GM12878 (cell line): ENCODE data around the gene SLC47A2. TPM values are rescaled to one million over a fixed set of nuclear protein-coding genes. Genes with fewer than 3 reads are reported as not detected.

Experiments used
- ATAC-seq: fragments of 200-7000 bp; cut with Tn5 transposase; 3 replicates; pipeline ENCODE4 v1.9.1; 2020; ENCODE audit warnings: mild to moderate bottlenecking, moderate library complexity
- BruUV-seq: library from RNA; stranded (reverse); fragments of 400-500 nt; replicated peaks from 2 replicates; lab custom pipeline; 2021; lab: Mats Ljungman, UMichigan
- CTCF ChIA-PET: fragments of 300-600 bp; sonication (Branson Sonifier 250); formaldehyde crosslinking; extraction: SDS; loops from one replicate; lab custom pipeline; 2021; ENCODE audit warnings: inconsistent platforms; lab: Yijun Ruan, JAX
- POLR2A ChIA-PET: fragments of 350-600 bp; formaldehyde crosslinking; extraction: SDS; loops from one replicate; lab custom pipeline; 2021; ENCODE audit warnings: inconsistent platforms; lab: Charles Lee
- RAD21 ChIA-PET: fragments of 300-600 bp; sonication (Branson Sonifier 250); formaldehyde crosslinking; loops from one replicate; lab custom pipeline; 2023; ENCODE audit warnings: antibody characterized with exemption; ENCODE audit not compliant: unreplicated experiment; lab: Charles Lee
- SMC1A ChIA-PET: fragments of 300-600 bp; sonication (Branson Sonifier 250); formaldehyde crosslinking; loops from one replicate; lab custom pipeline; 2023; ENCODE audit not compliant: unreplicated experiment, uncharacterized antibody; lab: Charles Lee
- DNase-seq: peaks from one replicate; pipeline ENCODE4 v3.0.0-alpha.2; 2011; ENCODE audit warnings: low read depth, low spot score
- FAIRE-seq: peaks from 3 replicates; lab custom pipeline; 2011; peaks lifted over from hg19 to GRCh38; lab: Jason Lieb, UNC
- H2AFZ ChIP-seq: 2 replicates; pipeline ENCODE4 v1.6.0; 2011; ENCODE audit warnings: low read depth, low read length, control low read depth; ENCODE audit not compliant: control insufficient read depth
- H3K27ac ChIP-seq: 2 replicates; pipeline ENCODE4 v1.5.1; 2011; ENCODE audit warnings: control low read depth; ENCODE audit not compliant: control insufficient read depth, insufficient read depth
- H3K27me3 ChIP-seq, 2 experiments: replicated peaks in 1 of 2; 2 replicates each; pipeline versions ENCODE4 v1.6.0 to v1.6.1; 2011; ENCODE audit warnings: low read length in 1 of 2; ENCODE audit not compliant: control insufficient read depth in 2 of 2, insufficient read depth in 2 of 2
- H3K36me3 ChIP-seq, 2 experiments: 2 replicates each; pipeline ENCODE4 v1.5.1; 2011; ENCODE audit warnings: low read length in 1 of 2; ENCODE audit not compliant: control insufficient read depth in 2 of 2, insufficient read depth in 2 of 2
- H3K4me1 ChIP-seq: 2 replicates; pipeline ENCODE4 v1.6.1; 2011; ENCODE audit warnings: mild to moderate bottlenecking, low read length, moderate library complexity, mixed read lengths; ENCODE audit not compliant: control insufficient read depth, insufficient read depth
- H3K4me2 ChIP-seq: 2 replicates; pipeline ENCODE4 v1.6.0; 2011; ENCODE audit warnings: control low read depth; ENCODE audit not compliant: control insufficient read depth, insufficient read depth
- H3K4me3 ChIP-seq: fragments of 200-600 bp; sonication (generic); 2 replicates; pipeline ENCODE4 v1.5.1; 2016
- H3K79me2 ChIP-seq: 2 replicates; pipeline ENCODE4 v1.6.0; 2011; ENCODE audit warnings: low read length; ENCODE audit not compliant: control insufficient read depth, insufficient read depth
- H3K9ac ChIP-seq: 2 replicates; pipeline ENCODE4 v1.8.0; 2011; ENCODE audit warnings: low read length, control low read depth, mixed read lengths; ENCODE audit not compliant: control insufficient read depth, insufficient read depth
- H3K9me3 ChIP-seq: replicated peaks from 3 replicates; pipeline ENCODE4 v1.5.1; 2011; ENCODE audit warnings: mild to moderate bottlenecking, low read length; ENCODE audit not compliant: control insufficient read depth, insufficient read depth
- H4K20me1 ChIP-seq: 2 replicates; pipeline ENCODE4 v1.6.0; 2011; ENCODE audit not compliant: control insufficient read depth, insufficient read depth
- CREM ChIP-seq: IDR thresholded peaks from 2 replicates; pipeline ENCODE4 v1.6.1; 2014; ENCODE audit warnings: antibody characterized with exemption, low read depth
- EGR1 ChIP-seq, 2 experiments: IDR thresholded peaks; 1 replicate in 1 of 2; 2 replicates in 1 of 2; pipeline ENCODE4 v1.6.1; 2011 to 2012; ENCODE audit warnings: low read depth in 2 of 2, low read length in 2 of 2, borderline replicate concordance in 1 of 2, mild to moderate bottlenecking in 1 of 2, moderate library complexity in 1 of 2
- ESRRA ChIP-seq: IDR thresholded peaks from 2 replicates; pipeline ENCODE4 v1.6.1; 2012; ENCODE audit warnings: mild to moderate bottlenecking, low read length, improper control_type of control experiment
- JUNB ChIP-seq: IDR thresholded peaks from 2 replicates; pipeline ENCODE4 v1.6.1; 2016; ENCODE audit warnings: antibody characterized with exemption, mild to moderate bottlenecking
- MXI1 ChIP-seq: fragments of 150-350 bp; IDR thresholded peaks from 2 replicates; pipeline ENCODE4 v1.6.1; 2011; ENCODE audit warnings: low read depth, mild to moderate bottlenecking, inconsistent platforms, low read length, improper control_type of control experiment
- PAX8 ChIP-seq: fragments of 450-650 bp; IDR thresholded peaks from 2 replicates; pipeline ENCODE4 v1.6.1; 2017; ENCODE audit warnings: mild to moderate bottlenecking, moderate library complexity
- POLR2AphosphoS2 ChIP-seq: IDR thresholded peaks from 2 replicates; pipeline ENCODE4 v1.6.1; 2011; ENCODE audit warnings: low read depth, mild to moderate bottlenecking, low read length, improper control_type of control experiment, moderate library complexity
- ZBED1 ChIP-seq: IDR thresholded peaks from 2 replicates; pipeline ENCODE4 v1.6.1; 2016; ENCODE audit warnings: borderline replicate concordance
- WGBS: methylation state at CpG from one replicate; pipeline ENCODE4 v1.1.6; 2016; ENCODE audit warnings: low lambda C conversion rate; ENCODE audit not compliant: insufficient replicate concordance, insufficient coverage; ENCODE audit errors: missing lambda C conversion rate; 5-methylcytosine and 5-hydroxymethylcytosine counted together
- in situ Hi-C: fragments of 300-500 bp; cut with MboI; formaldehyde crosslinking; loops from 9 replicates; pipeline ENCODE4 v1.14.3; 2018; ENCODE audit warnings: mixed read lengths
- intact Hi-C: fragments of 100-400 bp; cut with micrococcal nuclease; formaldehyde crosslinking; loops from one replicate; pipeline ENCODE4 v1.14.2; 2022; ENCODE audit not compliant: unreplicated experiment
- polyA plus RNA-seq, 11 experiments: library from polyadenylated mRNA; depleted of rRNA in 4 of 11; unstranded in 6 of 11; stranded (reverse) in 5 of 11; fragments of >200 nt; fragmentation: Nextera tagmentation in 4 of 11; fragmentation: Illumina TruSeq in 1 of 11; extraction: Ambion mirVana in 4 of 11; extraction: Trizol in 1 of 11; gene quantifications; 1 replicate in 1 of 11; 2 replicates in 10 of 11; pipeline versions ENCODE4 v1.2.1 to v1.2.3, GENCODE V29; 2011 to 2016; ENCODE audit warnings: inconsistent platforms in 2 of 11, missing spikeins in 2 of 11, low read depth in 1 of 11
- total RNA-seq, 4 experiments: library from RNA; depleted of rRNA in 3 of 4; stranded (reverse); fragments of >200 nt in 3 of 4; fragmentation: Illumina TruSeq in 1 of 4; extraction: Trizol in 1 of 4; gene quantifications; 2 replicates each; pipeline versions ENCODE4 v1.2.1 to v1.2.3, GENCODE V29; 2013 to 2021
- TF ChIP-seq, protein P1 (sequence below): fragments of 450-650 bp; IDR thresholded peaks from 2 replicates; pipeline ENCODE4 v1.6.1; 2016; ENCODE audit warnings: mild to moderate bottlenecking, moderate library complexity, borderline replicate concordance
- TF ChIP-seq, protein P2 (sequence below): fragments of 450-650 bp; IDR thresholded peaks from 2 replicates; pipeline ENCODE4 v1.6.1; 2017; ENCODE audit warnings: antibody characterized with exemption, mild to moderate bottlenecking, moderate library complexity
- TF ChIP-seq, protein P3 (sequence below): fragments of 450-650 bp; IDR thresholded peaks from 2 replicates; pipeline ENCODE4 v1.6.1; 2017; ENCODE audit warnings: borderline replicate concordance
- TF ChIP-seq, protein P4 (sequence below): fragments of 450-650 bp; IDR thresholded peaks from 2 replicates; pipeline ENCODE4 v1.6.1; 2017; ENCODE audit warnings: mild to moderate bottlenecking, low read depth, inconsistent platforms; ENCODE audit not compliant: poor library complexity, severe bottlenecking

The SLC47A2 gene
- total and polyA plus RNA-seq, 10 of the 15 experiments (the other 5 are each of a cell fraction or from before 2014, with no cell fraction given), result not detected

DNA sequence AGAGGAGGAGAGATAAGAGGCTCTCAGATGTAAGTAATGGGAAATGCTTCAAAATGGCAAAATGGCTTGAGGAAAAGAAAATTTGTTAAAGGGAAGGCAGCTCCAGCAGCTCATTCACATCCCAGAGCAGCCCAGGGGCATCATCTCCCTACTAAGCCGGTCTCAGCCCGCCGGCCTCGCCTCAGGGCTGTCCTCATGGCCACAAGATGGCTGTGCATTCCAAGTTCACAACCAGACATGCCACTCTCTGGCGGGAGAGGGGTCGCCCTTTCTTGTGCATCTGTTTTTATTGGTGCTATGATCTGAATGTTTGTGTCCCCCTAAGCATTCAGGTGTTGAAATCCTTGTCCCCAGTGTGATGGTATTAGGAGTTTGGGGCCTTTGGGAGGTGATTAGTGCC is 13.5 kb upstream of the SLC47A2 start (continued):
- TF ChIP-seq, protein P1, sequence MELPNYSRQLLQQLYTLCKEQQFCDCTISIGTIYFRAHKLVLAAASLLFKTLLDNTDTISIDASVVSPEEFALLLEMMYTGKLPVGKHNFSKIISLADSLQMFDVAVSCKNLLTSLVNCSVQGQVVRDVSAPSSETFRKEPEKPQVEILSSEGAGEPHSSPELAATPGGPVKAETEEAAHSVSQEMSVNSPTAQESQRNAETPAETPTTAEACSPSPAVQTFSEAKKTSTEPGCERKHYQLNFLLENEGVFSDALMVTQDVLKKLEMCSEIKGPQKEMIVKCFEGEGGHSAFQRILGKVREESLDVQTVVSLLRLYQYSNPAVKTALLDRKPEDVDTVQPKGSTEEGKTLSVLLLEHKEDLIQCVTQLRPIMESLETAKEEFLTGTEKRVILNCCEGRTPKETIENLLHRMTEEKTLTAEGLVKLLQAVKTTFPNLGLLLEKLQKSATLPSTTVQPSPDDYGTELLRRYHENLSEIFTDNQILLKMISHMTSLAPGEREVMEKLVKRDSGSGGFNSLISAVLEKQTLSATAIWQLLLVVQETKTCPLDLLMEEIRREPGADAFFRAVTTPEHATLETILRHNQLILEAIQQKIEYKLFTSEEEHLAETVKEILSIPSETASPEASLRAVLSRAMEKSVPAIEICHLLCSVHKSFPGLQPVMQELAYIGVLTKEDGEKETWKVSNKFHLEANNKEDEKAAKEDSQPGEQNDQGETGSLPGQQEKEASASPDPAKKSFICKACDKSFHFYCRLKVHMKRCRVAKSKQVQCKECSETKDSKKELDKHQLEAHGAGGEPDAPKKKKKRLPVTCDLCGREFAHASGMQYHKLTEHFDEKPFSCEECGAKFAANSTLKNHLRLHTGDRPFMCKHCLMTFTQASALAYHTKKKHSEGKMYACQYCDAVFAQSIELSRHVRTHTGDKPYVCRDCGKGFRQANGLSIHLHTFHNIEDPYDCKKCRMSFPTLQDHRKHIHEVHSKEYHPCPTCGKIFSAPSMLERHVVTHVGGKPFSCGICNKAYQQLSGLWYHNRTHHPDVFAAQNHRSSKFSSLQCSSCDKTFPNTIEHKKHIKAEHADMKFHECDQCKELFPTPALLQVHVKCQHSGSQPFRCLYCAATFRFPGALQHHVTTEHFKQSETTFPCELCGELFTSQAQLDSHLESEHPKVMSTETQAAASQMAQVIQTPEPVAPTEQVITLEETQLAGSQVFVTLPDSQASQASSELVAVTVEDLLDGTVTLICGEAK, result no peak
- TF ChIP-seq, protein P2, sequence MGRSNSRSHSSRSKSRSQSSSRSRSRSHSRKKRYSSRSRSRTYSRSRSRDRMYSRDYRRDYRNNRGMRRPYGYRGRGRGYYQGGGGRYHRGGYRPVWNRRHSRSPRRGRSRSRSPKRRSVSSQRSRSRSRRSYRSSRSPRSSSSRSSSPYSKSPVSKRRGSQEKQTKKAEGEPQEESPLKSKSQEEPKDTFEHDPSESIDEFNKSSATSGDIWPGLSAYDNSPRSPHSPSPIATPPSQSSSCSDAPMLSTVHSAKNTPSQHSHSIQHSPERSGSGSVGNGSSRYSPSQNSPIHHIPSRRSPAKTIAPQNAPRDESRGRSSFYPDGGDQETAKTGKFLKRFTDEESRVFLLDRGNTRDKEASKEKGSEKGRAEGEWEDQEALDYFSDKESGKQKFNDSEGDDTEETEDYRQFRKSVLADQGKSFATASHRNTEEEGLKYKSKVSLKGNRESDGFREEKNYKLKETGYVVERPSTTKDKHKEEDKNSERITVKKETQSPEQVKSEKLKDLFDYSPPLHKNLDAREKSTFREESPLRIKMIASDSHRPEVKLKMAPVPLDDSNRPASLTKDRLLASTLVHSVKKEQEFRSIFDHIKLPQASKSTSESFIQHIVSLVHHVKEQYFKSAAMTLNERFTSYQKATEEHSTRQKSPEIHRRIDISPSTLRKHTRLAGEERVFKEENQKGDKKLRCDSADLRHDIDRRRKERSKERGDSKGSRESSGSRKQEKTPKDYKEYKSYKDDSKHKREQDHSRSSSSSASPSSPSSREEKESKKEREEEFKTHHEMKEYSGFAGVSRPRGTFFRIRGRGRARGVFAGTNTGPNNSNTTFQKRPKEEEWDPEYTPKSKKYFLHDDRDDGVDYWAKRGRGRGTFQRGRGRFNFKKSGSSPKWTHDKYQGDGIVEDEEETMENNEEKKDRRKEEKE, result no peak
- TF ChIP-seq PAX8 (no peak), JUNB (no peak)
- TF ChIP-seq, all 136 proteins: peak for 0

DNA sequence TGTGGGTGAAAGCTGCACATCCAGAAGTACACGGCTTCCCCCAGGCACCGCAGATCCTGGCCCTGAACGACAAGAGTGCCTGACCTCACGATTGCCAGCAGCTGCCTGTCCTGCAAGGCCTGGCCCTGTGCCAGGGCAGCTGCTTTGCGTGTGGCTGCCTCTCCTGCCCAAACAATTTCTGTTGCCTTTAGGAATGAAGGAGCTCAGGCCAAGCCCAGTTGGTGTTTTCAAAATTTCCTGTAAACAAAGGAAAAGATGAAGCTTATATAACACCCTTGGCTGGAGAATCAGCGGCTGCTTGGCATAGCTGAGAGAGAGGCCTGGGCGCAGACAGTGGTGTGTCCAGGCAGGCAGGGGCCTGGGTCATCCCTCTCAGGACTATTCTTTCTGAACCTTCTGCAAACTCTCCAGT is 11.7 kb upstream of the SLC47A2 start:
- WGBS, result 34% methylated on average over 7 of the region's 7 CpGs
- ATAC-seq, result no peak
- intact Hi-C loops (no loop called here), in situ Hi-C loops (no loop called here)
- Histone ChIP-seq H3K9me3 (no peaks in the 10 kb centered on the region), H3K79me2 (no peaks in the 10 kb centered on the region), H3K4me1 (no peaks in the 10 kb centered on the region), H4K20me1 (no peaks in the 10 kb centered on the region), H3K27me3 (peaks cover 0 to 2% of the 10 kb centered on the region in 2 experiments; a peak in 1 of 4 replicates), H3K4me2 (no peak overlapping the region), H3K27ac (no peak overlapping the region), H3K9ac (no peak overlapping the region), H2AFZ (no peak overlapping the region), H3K4me3 (no peak overlapping the region), H3K36me3 (no peaks in the 10 kb centered on the region)
- ChIA-PET CTCF (interaction anchor here (0.5 kb wide), 1 partner anchor 581 kb away, joined by 3 read pairs; no protein-coding TSS in a partner anchor), RAD21 (no interaction called here), SMC1A (no interaction called here), POLR2A (interaction anchor here (0.6 kb wide), 1 partner anchor 313 kb away, joined by 6 read pairs; no protein-coding TSS in a partner anchor)
- BruUV-seq, result no TSS peak
- FAIRE-seq, result no peak
- no peak for DNase-seq
- no peak for TF ChIP-seq POLR2AphosphoS2
- TF ChIP-seq CREM, result no peak
- TF ChIP-seq EGR1 (IDR thresholded peaks at IDR 0.05; ENCODE audit: borderline replicate concordance in 1 of 2, low read depth in 2 of 2, low read length in 2 of 2), result no peak
- no peak for TF ChIP-seq MXI1
- TF ChIP-seq, protein P3, sequence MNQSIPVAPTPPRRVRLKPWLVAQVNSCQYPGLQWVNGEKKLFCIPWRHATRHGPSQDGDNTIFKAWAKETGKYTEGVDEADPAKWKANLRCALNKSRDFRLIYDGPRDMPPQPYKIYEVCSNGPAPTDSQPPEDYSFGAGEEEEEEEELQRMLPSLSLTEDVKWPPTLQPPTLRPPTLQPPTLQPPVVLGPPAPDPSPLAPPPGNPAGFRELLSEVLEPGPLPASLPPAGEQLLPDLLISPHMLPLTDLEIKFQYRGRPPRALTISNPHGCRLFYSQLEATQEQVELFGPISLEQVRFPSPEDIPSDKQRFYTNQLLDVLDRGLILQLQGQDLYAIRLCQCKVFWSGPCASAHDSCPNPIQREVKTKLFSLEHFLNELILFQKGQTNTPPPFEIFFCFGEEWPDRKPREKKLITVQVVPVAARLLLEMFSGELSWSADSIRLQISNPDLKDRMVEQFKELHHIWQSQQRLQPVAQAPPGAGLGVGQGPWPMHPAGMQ, result no peak
- TF ChIP-seq ESRRA, result no peak
- TF ChIP-seq ZBED1, result no peak
- TF ChIP-seq, protein P4, sequence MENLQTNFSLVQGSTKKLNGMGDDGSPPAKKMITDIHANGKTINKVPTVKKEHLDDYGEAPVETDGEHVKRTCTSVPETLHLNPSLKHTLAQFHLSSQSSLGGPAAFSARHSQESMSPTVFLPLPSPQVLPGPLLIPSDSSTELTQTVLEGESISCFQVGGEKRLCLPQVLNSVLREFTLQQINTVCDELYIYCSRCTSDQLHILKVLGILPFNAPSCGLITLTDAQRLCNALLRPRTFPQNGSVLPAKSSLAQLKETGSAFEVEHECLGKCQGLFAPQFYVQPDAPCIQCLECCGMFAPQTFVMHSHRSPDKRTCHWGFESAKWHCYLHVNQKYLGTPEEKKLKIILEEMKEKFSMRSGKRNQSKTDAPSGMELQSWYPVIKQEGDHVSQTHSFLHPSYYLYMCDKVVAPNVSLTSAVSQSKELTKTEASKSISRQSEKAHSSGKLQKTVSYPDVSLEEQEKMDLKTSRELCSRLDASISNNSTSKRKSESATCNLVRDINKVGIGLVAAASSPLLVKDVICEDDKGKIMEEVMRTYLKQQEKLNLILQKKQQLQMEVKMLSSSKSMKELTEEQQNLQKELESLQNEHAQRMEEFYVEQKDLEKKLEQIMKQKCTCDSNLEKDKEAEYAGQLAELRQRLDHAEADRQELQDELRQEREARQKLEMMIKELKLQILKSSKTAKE, result no peak
